Bronchial epithelial cell (primary cell): ENCODE measurements around the gene MRTFB. TPM values are rescaled to one million over a fixed set of nuclear protein-coding genes. Genes with fewer than 3 reads are reported as not detected.

ENCODE experiments used
- DNase-seq: peaks from one replicate; pipeline ENCODE4 v3.0.0-alpha.2; 2010; ENCODE audit warnings: low read depth
- FAIRE-seq: peaks from 2 replicates; lab custom pipeline; 2011; peaks lifted over from hg19 to GRCh38; lab: Jason Lieb, UNC
- H3K27me3 ChIP-seq: 2 replicates; pipeline ENCODE4 v1.5.1; 2011; ENCODE audit warnings: low read length; ENCODE audit not compliant: control insufficient read depth, insufficient read depth
- H3K36me3 ChIP-seq: 2 replicates; pipeline ENCODE4 v1.5.1; 2011; ENCODE audit warnings: low read length; ENCODE audit not compliant: control insufficient read depth, insufficient read depth
- H3K4me3 ChIP-seq: 2 replicates; pipeline ENCODE4 v1.5.1; 2011; ENCODE audit warnings: mild to moderate bottlenecking, low read depth, low read length, control low read depth
- CTCF ChIP-seq: IDR thresholded peaks from 2 replicates; pipeline ENCODE4 v1.5.1; 2011; ENCODE audit warnings: mild to moderate bottlenecking, moderate library complexity, low read length, control low read depth, inconsistent platforms; ENCODE audit not compliant: insufficient read depth, severe bottlenecking
- total RNA-seq: library from RNA; depleted of rRNA; stranded (reverse); fragments of >200 nt; gene quantifications from 2 replicates; pipeline ENCODE4 v1.2.1, GENCODE V29; 2014

Gene MRTFB
- total RNA-seq, 1 donor from 2014 or later, result 6.8 TPM

DNA sequence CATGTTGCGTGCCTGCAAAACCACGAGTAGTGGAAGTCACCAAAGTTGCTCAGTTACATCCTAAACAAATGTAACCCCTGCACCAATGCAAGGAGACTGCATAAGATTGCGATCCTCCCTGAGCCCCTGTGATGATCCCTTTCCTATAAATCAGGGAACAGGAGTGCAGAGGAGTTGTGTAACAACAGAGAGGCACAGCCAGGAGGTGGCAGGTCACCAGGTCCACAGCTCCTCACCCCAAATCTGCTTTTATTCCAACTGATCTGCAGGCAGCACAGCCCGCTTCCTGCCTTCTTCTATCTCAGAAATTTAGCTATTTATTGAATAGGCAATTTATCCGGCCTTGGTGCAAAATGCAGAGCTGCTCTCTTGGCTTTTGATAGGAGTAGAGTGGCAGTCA lies 36.0 kb upstream of the MRTFB start:
- TF ChIP-seq CTCF, result no peak
- H3K4me3 ChIP-seq, result no peak overlapping the region
- DNase-seq (no peak), FAIRE-seq (no peak)
- no peaks in the 10 kb centered on the region for H3K36me3 ChIP-seq
- H3K27me3 ChIP-seq, result no peaks in the 10 kb centered on the region

DNA sequence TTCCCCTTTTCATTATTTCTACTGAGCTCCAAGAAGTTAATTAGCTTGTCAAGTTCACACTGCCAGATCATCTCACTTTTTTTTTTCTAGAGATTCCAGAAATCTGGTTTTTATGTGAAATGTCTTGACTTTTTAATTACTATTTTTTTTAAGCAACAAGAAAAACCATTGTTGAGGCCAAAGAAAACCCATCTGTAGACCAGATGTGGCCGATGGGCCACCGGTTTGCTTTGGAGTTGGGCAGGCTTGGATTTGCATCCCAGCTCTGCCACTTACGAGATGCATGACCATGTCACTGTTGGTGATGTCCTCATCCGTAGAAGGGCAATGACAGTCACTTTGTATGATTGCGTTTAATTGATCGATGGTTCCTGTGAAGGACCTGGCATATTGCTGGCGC lies 34.2 kb upstream of the MRTFB start:
- DNase-seq (no peak), FAIRE-seq (no peak)

GRCh38 chr16:14037960-14038359 lies 33.2 kb upstream of the MRTFB start:
- no peaks in the 10 kb centered on the region for H3K27me3 ChIP-seq
- TF ChIP-seq CTCF, result no peak
- DNase-seq (no peak), FAIRE-seq (no peak)
- H3K36me3 ChIP-seq, result no peaks in the 10 kb centered on the region
- H3K4me3 ChIP-seq, result no peak overlapping the region

More for the DNA sequence above, 34.2 kb upstream of the MRTFB start:
- no peak for TF ChIP-seq CTCF
- Histone ChIP-seq H3K4me3 (no peak overlapping the region), H3K36me3 (no peaks in the 10 kb centered on the region), H3K27me3 (no peaks in the 10 kb centered on the region)

GRCh38 chr16:14041164-14041563 lies 30.0 kb upstream of the MRTFB start:
- no peak overlapping the region for H3K4me3 ChIP-seq
- TF ChIP-seq CTCF, result no peak
- DNase-seq (no peak), FAIRE-seq (no peak)
- H3K27me3 ChIP-seq, result no peaks in the 10 kb centered on the region
- no peaks in the 10 kb centered on the region for H3K36me3 ChIP-seq

DNA sequence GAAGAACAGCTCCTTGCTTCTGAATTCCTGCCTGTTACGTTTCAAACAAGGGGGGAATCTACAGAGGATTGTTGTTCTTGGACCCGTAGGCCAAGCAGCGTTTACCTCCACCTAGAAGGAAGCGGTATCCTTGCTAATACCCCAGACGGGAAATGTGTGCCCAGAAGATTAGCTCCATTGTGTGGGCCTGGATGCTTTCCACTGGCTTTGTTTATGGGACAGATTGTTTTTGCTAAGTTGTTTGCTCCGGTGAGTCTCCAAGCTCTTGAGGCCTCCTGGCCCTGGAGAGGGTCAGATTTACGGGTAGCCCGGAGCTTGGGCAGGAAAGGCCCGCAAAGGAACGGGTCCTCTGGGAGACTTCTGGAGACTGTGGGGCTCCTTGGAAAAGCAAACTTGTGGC lies 28.4 kb upstream of the MRTFB start:
- FAIRE-seq, result no peak

More for the DNA sequence above, 28.4 kb upstream of the MRTFB start:
- H3K36me3 ChIP-seq, result no peaks in the 10 kb centered on the region
- no peak for TF ChIP-seq CTCF
- H3K4me3 ChIP-seq, result no peak overlapping the region
- H3K27me3 ChIP-seq, result no peaks in the 10 kb centered on the region
- no peak for DNase-seq
